ENCODE measurements around the gene RET. TPM values are rescaled to one million over a fixed set of nuclear protein-coding genes. Genes with fewer than 3 reads are reported as not detected.
"Not testable (repeated sequence)": the region's sequence is repeated elsewhere in the genome, so short reads cannot be mapped to it uniquely, and the experiment has no call there.

Gene RET
- total RNA-seq, 1 experiment from 2014 or later, result 68.0 TPM

DNA sequence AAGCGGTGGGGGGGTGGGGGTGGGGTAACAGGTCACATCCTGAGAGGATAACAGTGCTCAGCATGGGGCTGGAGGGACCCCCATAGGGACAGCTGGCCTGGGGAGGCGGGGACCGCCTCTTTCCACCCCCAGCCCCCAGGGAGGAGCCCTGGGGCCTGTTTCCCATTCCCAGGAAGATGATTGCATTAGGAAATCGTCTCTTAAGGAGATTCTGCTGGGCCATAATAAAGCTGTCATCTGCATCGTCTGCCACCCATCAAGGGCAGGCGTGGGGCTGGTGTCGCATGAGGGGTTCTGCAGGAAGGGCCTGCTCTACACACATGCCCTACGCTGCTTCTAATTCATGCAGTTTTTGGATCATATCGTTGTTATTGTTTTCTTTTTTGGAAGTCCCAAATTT, 17.2 kb downstream of the RET start:
- ChIA-PET POLR2A (ENCODE audit: low non-redundant PET) (interaction anchor here (0.5 kb wide), 1 partner anchor 555 kb away, joined by 3 read pairs; the partner anchor contains the start of gene ZNF32), CTCF (no interaction called here)
- Histone ChIP-seq H3K27me3 (replicated peaks; ENCODE audit: insufficient read depth, low read depth, low read length, poor library complexity) (no peaks in the 10 kb centered on the region), H3K9me3 (ENCODE audit: low read depth, low read length, poor library complexity, severe bottlenecking) (no peaks in the 10 kb centered on the region), H3K36me3 (ENCODE audit: insufficient read depth, low read length, poor library complexity, severe bottlenecking) (no peaks in the 10 kb centered on the region), H3K27ac (ENCODE audit: low read depth, low read length, poor library complexity, severe bottlenecking) (no peak overlapping the region), H3K4me3 (ENCODE audit: low read depth, low read length, poor library complexity, severe bottlenecking) (no peak overlapping the region), H3K4me1 (ENCODE audit: insufficient read depth, low read length, poor library complexity, severe bottlenecking) (peaks cover 25% of the 10 kb centered on the region)
- no peak for TF ChIP-seq EZH2 (IDR thresholded peaks at IDR 0.05; ENCODE audit: borderline replicate concordance, low read depth, low read length, poor library complexity, severe bottlenecking)
- TF ChIP-seq, protein P1, sequence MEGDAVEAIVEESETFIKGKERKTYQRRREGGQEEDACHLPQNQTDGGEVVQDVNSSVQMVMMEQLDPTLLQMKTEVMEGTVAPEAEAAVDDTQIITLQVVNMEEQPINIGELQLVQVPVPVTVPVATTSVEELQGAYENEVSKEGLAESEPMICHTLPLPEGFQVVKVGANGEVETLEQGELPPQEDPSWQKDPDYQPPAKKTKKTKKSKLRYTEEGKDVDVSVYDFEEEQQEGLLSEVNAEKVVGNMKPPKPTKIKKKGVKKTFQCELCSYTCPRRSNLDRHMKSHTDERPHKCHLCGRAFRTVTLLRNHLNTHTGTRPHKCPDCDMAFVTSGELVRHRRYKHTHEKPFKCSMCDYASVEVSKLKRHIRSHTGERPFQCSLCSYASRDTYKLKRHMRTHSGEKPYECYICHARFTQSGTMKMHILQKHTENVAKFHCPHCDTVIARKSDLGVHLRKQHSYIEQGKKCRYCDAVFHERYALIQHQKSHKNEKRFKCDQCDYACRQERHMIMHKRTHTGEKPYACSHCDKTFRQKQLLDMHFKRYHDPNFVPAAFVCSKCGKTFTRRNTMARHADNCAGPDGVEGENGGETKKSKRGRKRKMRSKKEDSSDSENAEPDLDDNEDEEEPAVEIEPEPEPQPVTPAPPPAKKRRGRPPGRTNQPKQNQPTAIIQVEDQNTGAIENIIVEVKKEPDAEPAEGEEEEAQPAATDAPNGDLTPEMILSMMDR (conservative IDR thresholded peaks at IDR 0.05; ENCODE audit: low read depth, low read length), result no peak
- BruUV-seq (replicated peaks), result no TSS peak
- intact Hi-C loops (cut with micrococcal nuclease; ENCODE audit: unreplicated experiment), result loop anchor here (5.0 kb wide), 2 partner anchors 227 to 342 kb away; no protein-coding TSS in a partner anchor
- peak; percentile 74 for DNase-seq (ENCODE audit: low spot score)

- BruUV-seq (replicated peaks); H3K4me3 ChIP-seq (ENCODE audit: low read depth, low read length, poor library complexity, severe bottlenecking); H3K4me1 ChIP-seq (ENCODE audit: insufficient read depth, low read length, poor library complexity, severe bottlenecking); DNase-seq (ENCODE audit: low spot score); intact Hi-C loops (cut with micrococcal nuclease; ENCODE audit: unreplicated experiment); H3K27me3 ChIP-seq (replicated peaks; ENCODE audit: insufficient read depth, low read depth, low read length, poor library complexity); H3K36me3 ChIP-seq (ENCODE audit: insufficient read depth, low read length, poor library complexity, severe bottlenecking); H3K27ac ChIP-seq (ENCODE audit: low read depth, low read length, poor library complexity, severe bottlenecking); POLR2A ChIA-PET (ENCODE audit: low non-redundant PET); H3K9me3 ChIP-seq (ENCODE audit: low read depth, low read length, poor library complexity, severe bottlenecking); CTCF ChIA-PET: not testable (repeated sequence)
Measured at GRCh38 chr10:43099339-43099738, 22.5 kb downstream of the RET start.

- no peak for TF ChIP-seq EZH2 (IDR thresholded peaks at IDR 0.05; ENCODE audit: borderline replicate concordance, low read depth, low read length, poor library complexity, severe bottlenecking)
- TF ChIP-seq, protein P1 (conservative IDR thresholded peaks at IDR 0.05; ENCODE audit: low read depth, low read length), result no peak
- Histone ChIP-seq H3K4me3 (ENCODE audit: low read depth, low read length, poor library complexity, severe bottlenecking) (no peak overlapping the region), H3K27me3 (replicated peaks; ENCODE audit: insufficient read depth, low read depth, low read length, poor library complexity) (no peaks in the 10 kb centered on the region), H3K9me3 (ENCODE audit: low read depth, low read length, poor library complexity, severe bottlenecking) (no peaks in the 10 kb centered on the region), H3K36me3 (ENCODE audit: insufficient read depth, low read length, poor library complexity, severe bottlenecking) (no peaks in the 10 kb centered on the region), H3K27ac (ENCODE audit: low read depth, low read length, poor library complexity, severe bottlenecking) (no peak overlapping the region), H3K4me1 (ENCODE audit: insufficient read depth, low read length, poor library complexity, severe bottlenecking) (peaks cover under 1% of the 10 kb centered on the region)
- intact Hi-C loops (cut with micrococcal nuclease; ENCODE audit: unreplicated experiment), result no loop called here
- no peak for DNase-seq (ENCODE audit: low spot score)
- CTCF ChIA-PET, result no interaction called here
- POLR2A ChIA-PET (ENCODE audit: low non-redundant PET), result no interaction called here
- no TSS peak for BruUV-seq (replicated peaks)
Measured at GRCh38 chr10:43099928-43100327, 23.1 kb downstream of the RET start.

GRCh38 chr10:43100366-43100765, 23.5 kb downstream of the RET start:
- no TSS peak for BruUV-seq (replicated peaks)
- no peaks in the 10 kb centered on the region for H3K36me3 ChIP-seq (ENCODE audit: insufficient read depth, low read length, poor library complexity, severe bottlenecking)
- intact Hi-C loops (cut with micrococcal nuclease; ENCODE audit: unreplicated experiment), result no loop called here
- ChIA-PET CTCF (no interaction called here), POLR2A (ENCODE audit: low non-redundant PET) (no interaction called here)
- no peak for DNase-seq (ENCODE audit: low spot score)
- no peaks in the 10 kb centered on the region for H3K27me3 ChIP-seq (replicated peaks; ENCODE audit: insufficient read depth, low read depth, low read length, poor library complexity)
- no peaks in the 10 kb centered on the region for H3K9me3 ChIP-seq (ENCODE audit: low read depth, low read length, poor library complexity, severe bottlenecking)
- TF ChIP-seq, protein P1 (conservative IDR thresholded peaks at IDR 0.05; ENCODE audit: low read depth, low read length), result no peak
- TF ChIP-seq EZH2 (IDR thresholded peaks at IDR 0.05; ENCODE audit: borderline replicate concordance, low read depth, low read length, poor library complexity, severe bottlenecking), result no peak
- H3K4me1 ChIP-seq (ENCODE audit: insufficient read depth, low read length, poor library complexity, severe bottlenecking), result peaks cover 4% of the 10 kb centered on the region
- H3K27ac ChIP-seq (ENCODE audit: low read depth, low read length, poor library complexity, severe bottlenecking), result no peak overlapping the region
- no peak overlapping the region for H3K4me3 ChIP-seq (ENCODE audit: low read depth, low read length, poor library complexity, severe bottlenecking)
